Smooth muscle cell (in vitro differentiated cells): Measurements from ENCODE around the gene MAU2. TPM values are rescaled to one million over a fixed set of nuclear protein-coding genes. Genes with fewer than 3 reads are reported as not detected.

Experiments
- DNase-seq: peaks from one replicate; lab custom pipeline; 2025; ENCODE audit not compliant: unreplicated experiment; lab: John Stamatoyannopoulos, UW
- H2AFZ ChIP-seq: fragments of 200-600 bp; sonication (generic); 2 replicates; pipeline ENCODE4 v1.6.0; 2016; ENCODE audit warnings: antibody characterized with exemption, low read depth, mild to moderate bottlenecking
- H3F3A ChIP-seq: fragments of 200-600 bp; sonication (generic); 2 replicates; pipeline ENCODE4 v1.6.0; 2017; ENCODE audit warnings: antibody characterized with exemption, low read depth
- H3K27ac ChIP-seq: fragments of 200-600 bp; sonication (generic); 2 replicates; pipeline ENCODE4 v1.5.1; 2016; ENCODE audit warnings: low read depth, mild to moderate bottlenecking
- H3K27me3 ChIP-seq: fragments of 200-600 bp; sonication (generic); 2 replicates; pipeline ENCODE4 v1.6.1; 2016; ENCODE audit warnings: low read depth, mild to moderate bottlenecking
- H3K36me3 ChIP-seq: fragments of 200-600 bp; sonication (generic); 2 replicates; pipeline ENCODE4 v1.5.1; 2016; ENCODE audit warnings: low read depth
- H3K4me1 ChIP-seq: fragments of 200-600 bp; sonication (generic); 2 replicates; pipeline ENCODE4 v1.5.1; 2016; ENCODE audit warnings: low read depth
- H3K4me2 ChIP-seq: fragments of 200-600 bp; sonication (generic); 2 replicates; pipeline ENCODE4 v1.6.0; 2016; ENCODE audit warnings: mild to moderate bottlenecking
- H3K4me3 ChIP-seq: fragments of 200-600 bp; sonication (generic); 2 replicates; pipeline ENCODE4 v1.5.1; 2016; ENCODE audit warnings: mild to moderate bottlenecking
- H3K79me2 ChIP-seq: fragments of 200-600 bp; sonication (generic); 2 replicates; pipeline ENCODE4 v1.6.0; 2016; ENCODE audit warnings: low read depth, mild to moderate bottlenecking
- H3K9ac ChIP-seq: fragments of 200-600 bp; sonication (generic); 2 replicates; pipeline ENCODE4 v1.6.0; 2016; ENCODE audit warnings: low read depth
- H3K9me3 ChIP-seq: fragments of 200-600 bp; sonication (generic); replicated peaks from 2 replicates; pipeline ENCODE4 v1.5.1; 2016; ENCODE audit warnings: low read depth
- H4K20me1 ChIP-seq: fragments of 200-600 bp; sonication (generic); 2 replicates; pipeline ENCODE4 v1.6.0; 2016; ENCODE audit warnings: low read depth
- CTCF ChIP-seq: fragments of 200-600 bp; sonication (generic); IDR thresholded peaks from 2 replicates; pipeline ENCODE4 v1.5.1; 2017; ENCODE audit warnings: borderline replicate concordance, mild to moderate bottlenecking, antibody characterized with exemption; ENCODE audit not compliant: insufficient read depth, poor library complexity, severe bottlenecking
- WGBS: methylation state at CpG from one replicate; pipeline ENCODE4 v1.1.7; 2016; ENCODE audit warnings: low lambda C conversion rate; 5-methylcytosine and 5-hydroxymethylcytosine counted together
- polyA plus RNA-seq: library from polyadenylated mRNA; unstranded; fragments of >200 nt; fragmentation: Nextera tagmentation; extraction: Ambion mirVana; gene quantifications from 2 replicates; pipeline ENCODE4 v1.2.1, GENCODE V29; 2016
- total RNA-seq: library from RNA; depleted of rRNA; stranded (reverse); fragments of >200 nt; gene quantifications from 2 replicates; pipeline ENCODE4 v1.2.3, GENCODE V29; 2014

Gene MAU2
- total and polyA plus RNA-seq, 2 experiments from 2014 or later, result 19.9 to 28.0 TPM

- TF ChIP-seq CTCF, result no peak
- H3K36me3 ChIP-seq, result no peaks in the 10 kb centered on the region
- no peak overlapping the region for H3K27ac ChIP-seq
- H3K4me2 ChIP-seq, result no peak overlapping the region
- no peak overlapping the region for H3K9ac ChIP-seq
- H4K20me1 ChIP-seq, result no peaks in the 10 kb centered on the region
- no peaks in the 10 kb centered on the region for H3K27me3 ChIP-seq
- 98% methylated on average over 21 of the region's 21 CpGs for WGBS
- no peaks in the 10 kb centered on the region for H3K4me1 ChIP-seq
- no peaks in the 10 kb centered on the region for H3K79me2 ChIP-seq
- no peak overlapping the region for H2AFZ ChIP-seq
- no peak for DNase-seq
- H3K4me3 ChIP-seq, result no peak overlapping the region
- no peaks in the 10 kb centered on the region for H3K9me3 ChIP-seq
- no peaks in the 10 kb centered on the region for H3F3A ChIP-seq
Measured at GRCh38 chr19:19345232-19345631, 24.6 kb downstream of the MAU2 start.

GRCh38 chr19:19345970-19346369 lies 25.3 kb downstream of the MAU2 start:
- DNase-seq, result no peak
- Histone ChIP-seq H3K27me3 (no peaks in the 10 kb centered on the region), H3K79me2 (no peaks in the 10 kb centered on the region), H4K20me1 (no peaks in the 10 kb centered on the region), H3K4me1 (no peaks in the 10 kb centered on the region), H2AFZ (no peak overlapping the region), H3K9ac (no peak overlapping the region), H3K36me3 (no peaks in the 10 kb centered on the region), H3K4me3 (no peak overlapping the region), H3F3A (no peaks in the 10 kb centered on the region), H3K27ac (no peak overlapping the region), H3K9me3 (no peaks in the 10 kb centered on the region), H3K4me2 (no peak overlapping the region)
- no peak for TF ChIP-seq CTCF
- 98% methylated on average over 11 of the region's 11 CpGs for WGBS

- H2AFZ ChIP-seq, result no peak overlapping the region
- no peaks in the 10 kb centered on the region for H3F3A ChIP-seq
- DNase-seq, result no peak
- TF ChIP-seq CTCF, result no peak
- no peaks in the 10 kb centered on the region for H3K79me2 ChIP-seq
- no peak overlapping the region for H3K27ac ChIP-seq
- no peaks in the 10 kb centered on the region for H3K9me3 ChIP-seq
- H3K4me3 ChIP-seq, result no peak overlapping the region
- no peaks in the 10 kb centered on the region for H3K36me3 ChIP-seq
- H3K27me3 ChIP-seq, result no peaks in the 10 kb centered on the region
- H3K4me1 ChIP-seq, result no peaks in the 10 kb centered on the region
- no peak overlapping the region for H3K4me2 ChIP-seq
- no peak overlapping the region for H3K9ac ChIP-seq
- 93% methylated on average over 8 of the region's 10 CpGs for WGBS
- H4K20me1 ChIP-seq, result no peaks in the 10 kb centered on the region
Measured at GRCh38 chr19:19347401-19348110, 26.9 kb downstream of the MAU2 start.

- Histone ChIP-seq H3K36me3 (no peaks in the 10 kb centered on the region), H3K9ac (no peak overlapping the region), H3K27ac (no peak overlapping the region), H3F3A (no peaks in the 10 kb centered on the region), H3K4me3 (no peak overlapping the region), H2AFZ (no peak overlapping the region), H3K79me2 (no peaks in the 10 kb centered on the region), H3K27me3 (no peaks in the 10 kb centered on the region), H3K4me1 (no peaks in the 10 kb centered on the region), H3K9me3 (no peaks in the 10 kb centered on the region), H4K20me1 (no peaks in the 10 kb centered on the region), H3K4me2 (no peak overlapping the region)
- no peak for TF ChIP-seq CTCF
- no peak for DNase-seq
- 86% methylated on average over 9 of the region's 9 CpGs for WGBS
Measured at GRCh38 chr19:19348266-19348665, 27.6 kb downstream of the MAU2 start.
